GM23248 (cell line): ENCODE data around the gene MRPL10.

Experiments
- EZH2 ChIP-seq: fragments of 200-600 bp; sonication (generic); IDR thresholded peaks from 2 replicates; pipeline ENCODE4 v1.6.1; 2018; ENCODE audit warnings: antibody characterized with exemption, mild to moderate bottlenecking; ENCODE audit not compliant: insufficient read depth, poor library complexity, severe bottlenecking
- EZH2phosphoT487 ChIP-seq: fragments of 200-600 bp; sonication (generic); IDR thresholded peaks from 2 replicates; pipeline ENCODE4 v1.6.1; 2018; ENCODE audit warnings: antibody characterized with exemption, moderate library complexity, mild to moderate bottlenecking, low read depth; ENCODE audit not compliant: insufficient read depth

GRCh38 chr17:47862621-47863440 is 31.5 kb upstream of the MRPL10 start:
- no peak for TF ChIP-seq EZH2phosphoT487
- TF ChIP-seq EZH2 = no peak
